Heart right ventricle (tissue), 16 donors: ENCODE results near the gene ADD2. TPM values are rescaled to one million over a fixed set of nuclear protein-coding genes. Genes with fewer than 3 reads are reported as not detected.

ENCODE experiments used
- ATAC-seq, 8 donors: fragments of 200-7000 bp; cut with Tn5 transposase; one replicate each; pipeline ENCODE4 v1.9.1; 2020; ENCODE audit warnings: mild to moderate bottlenecking in 8 of 8, moderate library complexity in 8 of 8, moderate number of reproducible peaks in 1 of 8
- DNase-seq, 2 donors: peaks; one replicate each; pipeline ENCODE4 v3.0.0-alpha.2; 2020
- H3K27ac ChIP-seq, 10 donors: fragments of 200-600 bp; sonication (generic) in 2 of 10; one replicate each; pipeline versions ENCODE4 v1.5.0 to v1.8.0; 2020 to 2022; ENCODE audit warnings: mild to moderate bottlenecking in 3 of 10
- H3K27me3 ChIP-seq, 7 donors: fragments of 200-600 bp; one replicate each; pipeline ENCODE4 v1.8.0; 2021 to 2022; ENCODE audit warnings: mild to moderate bottlenecking in 2 of 7
- H3K36me3 ChIP-seq, 9 donors: fragments of 200-600 bp; sonication (generic) in 1 of 9; one replicate each; pipeline versions ENCODE4 v1.5.0 to v1.8.0; 2020 to 2022; ENCODE audit warnings: mild to moderate bottlenecking in 2 of 9
- H3K4me1 ChIP-seq, 9 donors: fragments of 200-600 bp; sonication (generic) in 1 of 9; one replicate each; pipeline versions ENCODE4 v1.5.0 to v1.8.0; 2020 to 2022; ENCODE audit warnings: mild to moderate bottlenecking in 4 of 9
- H3K4me3 ChIP-seq, 10 donors: fragments of 200-600 bp; sonication (generic) in 2 of 10; one replicate each; pipeline versions ENCODE4 v1.5.0 to v1.8.0; 2020 to 2022; ENCODE audit warnings: mild to moderate bottlenecking in 7 of 10, moderate library complexity in 2 of 10
- H3K9me3 ChIP-seq, 11 donors: fragments of 200-600 bp in 10 of 11; sonication (generic) in 2 of 11; one replicate each; pipeline versions ENCODE4 v1.5.0 to v1.8.0; 2013 to 2022; ENCODE audit warnings: mild to moderate bottlenecking in 2 of 11, control low read depth in 1 of 11, moderate library complexity in 1 of 11
- CTCF ChIP-seq, 9 donors: fragments of 200-600 bp; sonication (generic) in 2 of 9; IDR thresholded peaks; one replicate each; pipeline versions ENCODE4 v1.5.0 to v1.8.0; 2021 to 2022; ENCODE audit warnings: antibody characterized with exemption in 9 of 9, mild to moderate bottlenecking in 5 of 9, moderate library complexity in 1 of 9
- WGBS, 2 donors: extraction: QIAGEN DNeasy Blood & Tissue Kit; methylation state at CpG; one replicate each; pipeline ENCODE4 v1.1.7; 2013; ENCODE audit warnings: inconsistent platforms in 1 of 2; 5-methylcytosine and 5-hydroxymethylcytosine counted together
- intact Hi-C, 10 donors: fragments of 100-400 bp; cut with DNase I; formaldehyde crosslinking; loops; one replicate each; pipeline versions ENCODE4 v1.11.1 to v1.14.2; 2022
- polyA plus RNA-seq, 2 donors: library from polyadenylated mRNA; stranded (reverse); fragments of 200-250 nt; gene quantifications; one replicate each; pipeline ENCODE4 v1.2.3, GENCODE V29; 2013
- total RNA-seq, 10 donors: library from RNA; stranded (reverse); fragmentation: NEBNext Ultra II Directional in 3 of 10; extraction: Animal tissue kit (Norgen Biotek cat#: 25700) in 3 of 10; gene quantifications; one replicate each; pipeline versions ENCODE4 v1.2.1 to v1.2.4, GENCODE V29; 2021 to 2023
- donor health status: Arrhythmogenic right ventricular cardiomyopathy.
- donor health status: ischemic (EF 13 %, LVEDD 7.1; RV severe dilation, severe dysfunction).
- donor health status: healthy with polysubstance abuse.
- donor health status: DM: no; HTN: yes; CAD: no.
- donor health status: DM: no; HTN: no; CAD: no.
- donor health status: ischemic (EF 25% LVEDD 6.9; RV normal size, moderate dysfunction).
- donor health status: ischemic (EF 25% LVEDD 5.7; RV mildly dilated, moderate dysfunction).
- donor health status: healthy.
- donor health status: DM: yes; HTN: yes; CAD: no.
- donor health status: Ischemic cardiomyopathy.
- donor health status: ischemic (EF 35%, LVEDD 5.7; RV mildly dilated, moderate dysfunction).
- donor health status: nonischemic (EF 11% LVEDD 7.7; RV severe dilation, severe dysfunction).
- donor health status: DM: yes; HTN: yes; CAD: no.
- donor health status: PGD.
- donor health status: ischemic (EF 29% LVEDD 5.4; RV normal size, mild dysfunction).
- donor health status: nonischemic (EF 23%, LVEDD 6.1; RV moderate dilation, normal function).

The ADD2 gene
- total and polyA plus RNA-seq, 12 donors: 0.16 to 5.7 (median 2.2) TPM

GRCh38 chr2:70769450-70769849, 1.4 kb upstream of the ADD2 start:
- no peaks in the 10 kb centered on the region for H3K9me3 ChIP-seq
- no peak for DNase-seq
- H3K4me1 ChIP-seq: peaks cover 0 to 17% (median 14%) of the 10 kb centered on the region in 9 donors
- no peak for ATAC-seq
- H3K4me3 ChIP-seq: no peak overlapping the region
- H3K27me3 ChIP-seq: peaks cover 0 to 75% (median 49%) of the 10 kb centered on the region in 7 donors
- intact Hi-C loops: no loop called here
- 58 to 80% methylated on average over 2 of the region's 2 CpGs for WGBS, 2 donors
- no peaks in the 10 kb centered on the region for H3K36me3 ChIP-seq
- H3K27ac ChIP-seq: no peak overlapping the region
- no peak for TF ChIP-seq CTCF (IDR thresholded peaks at IDR 0.05)

GRCh38 chr2:70768590-70769085, 638 bp upstream of the ADD2 start:
- 60 to 71% methylated on average over 7 of the region's 7 CpGs for WGBS, 2 donors
- no peaks in the 10 kb centered on the region for H3K9me3 ChIP-seq
- no peak for ATAC-seq
- H3K4me1 ChIP-seq: peaks cover 0 to 17% (median 14%) of the 10 kb centered on the region in 9 donors
- H3K27me3 ChIP-seq: peaks cover 0 to 75% (median 46%) of the 10 kb centered on the region in 7 donors
- H3K36me3 ChIP-seq: no peaks in the 10 kb centered on the region
- TF ChIP-seq CTCF (IDR thresholded peaks at IDR 0.05): no peak
- intact Hi-C loops: no loop called here
- DNase-seq: no peak
- H3K27ac ChIP-seq: no peak overlapping the region
- no peak overlapping the region for H3K4me3 ChIP-seq

GRCh38 chr2:70767079-70767698, 811 bp downstream of the ADD2 start:
- DNase-seq (peak in 1 of 2 donors; percentile 11), ATAC-seq (peak in 7 of 8 donors; percentile 52 to 77 (median 59))
- Histone ChIP-seq H3K9me3 (no peaks in the 10 kb centered on the region), H3K27me3 (peaks cover 0 to 72% (median 41%) of the 10 kb centered on the region in 7 donors), H3K36me3 (no peaks in the 10 kb centered on the region), H3K4me3 (peak overlapping the region; percentile 20 to 64 (median 54)), H3K27ac (peak overlapping the region in 6 of 10 donors; percentile 13 to 55 (median 44)), H3K4me1 (peaks cover 0 to 17% (median 14%) of the 10 kb centered on the region in 9 donors)
- no peak for TF ChIP-seq CTCF (IDR thresholded peaks at IDR 0.05)
- 0 to 1% methylated on average over 45 to 51 of the region's 51 CpGs for WGBS, 2 donors
- intact Hi-C loops: no loop called here

GRCh38 chr2:70766357-70767078, 1.5 kb downstream of the ADD2 start:
- H3K9me3 ChIP-seq: no peaks in the 10 kb centered on the region
- H3K27me3 ChIP-seq: peaks cover 0 to 74% (median 41%) of the 10 kb centered on the region in 7 donors
- 29 to 33% methylated on average over 7 of the region's 7 CpGs for WGBS, 2 donors

More at GRCh38 chr2:70766357-70767078, 1.5 kb downstream of the ADD2 start:
- Histone ChIP-seq H3K4me3 (peak overlapping the region in 8 of 10 donors; percentile 48 to 64 (median 58)), H3K36me3 (no peaks in the 10 kb centered on the region), H3K4me1 (peaks cover 0 to 17% (median 14%) of the 10 kb centered on the region in 9 donors), H3K27ac (no peak overlapping the region)
- ATAC-seq (no peak), DNase-seq (no peak)
- intact Hi-C loops: no loop called here
- TF ChIP-seq CTCF (IDR thresholded peaks at IDR 0.05): no peak
